Anterior cingulate cortex (tissue), 58 donors: Measurements from ENCODE around the gene LYST.
"Not testable (repeated sequence)": the region's sequence is repeated elsewhere in the genome, so short reads cannot be mapped to it uniquely, and the experiment has no call there.

ENCODE experiments used
- DNase-seq, 58 donors: peaks; one replicate each; lab custom pipeline; 2025; lab: John Stamatoyannopoulos, UW

The LYST gene, protein sequence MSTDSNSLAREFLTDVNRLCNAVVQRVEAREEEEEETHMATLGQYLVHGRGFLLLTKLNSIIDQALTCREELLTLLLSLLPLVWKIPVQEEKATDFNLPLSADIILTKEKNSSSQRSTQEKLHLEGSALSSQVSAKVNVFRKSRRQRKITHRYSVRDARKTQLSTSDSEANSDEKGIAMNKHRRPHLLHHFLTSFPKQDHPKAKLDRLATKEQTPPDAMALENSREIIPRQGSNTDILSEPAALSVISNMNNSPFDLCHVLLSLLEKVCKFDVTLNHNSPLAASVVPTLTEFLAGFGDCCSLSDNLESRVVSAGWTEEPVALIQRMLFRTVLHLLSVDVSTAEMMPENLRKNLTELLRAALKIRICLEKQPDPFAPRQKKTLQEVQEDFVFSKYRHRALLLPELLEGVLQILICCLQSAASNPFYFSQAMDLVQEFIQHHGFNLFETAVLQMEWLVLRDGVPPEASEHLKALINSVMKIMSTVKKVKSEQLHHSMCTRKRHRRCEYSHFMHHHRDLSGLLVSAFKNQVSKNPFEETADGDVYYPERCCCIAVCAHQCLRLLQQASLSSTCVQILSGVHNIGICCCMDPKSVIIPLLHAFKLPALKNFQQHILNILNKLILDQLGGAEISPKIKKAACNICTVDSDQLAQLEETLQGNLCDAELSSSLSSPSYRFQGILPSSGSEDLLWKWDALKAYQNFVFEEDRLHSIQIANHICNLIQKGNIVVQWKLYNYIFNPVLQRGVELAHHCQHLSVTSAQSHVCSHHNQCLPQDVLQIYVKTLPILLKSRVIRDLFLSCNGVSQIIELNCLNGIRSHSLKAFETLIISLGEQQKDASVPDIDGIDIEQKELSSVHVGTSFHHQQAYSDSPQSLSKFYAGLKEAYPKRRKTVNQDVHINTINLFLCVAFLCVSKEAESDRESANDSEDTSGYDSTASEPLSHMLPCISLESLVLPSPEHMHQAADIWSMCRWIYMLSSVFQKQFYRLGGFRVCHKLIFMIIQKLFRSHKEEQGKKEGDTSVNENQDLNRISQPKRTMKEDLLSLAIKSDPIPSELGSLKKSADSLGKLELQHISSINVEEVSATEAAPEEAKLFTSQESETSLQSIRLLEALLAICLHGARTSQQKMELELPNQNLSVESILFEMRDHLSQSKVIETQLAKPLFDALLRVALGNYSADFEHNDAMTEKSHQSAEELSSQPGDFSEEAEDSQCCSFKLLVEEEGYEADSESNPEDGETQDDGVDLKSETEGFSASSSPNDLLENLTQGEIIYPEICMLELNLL (N-terminal part only)

GRCh38 chr1:235866205-235866912 is at the start of gene LYST:
Gene LYST (minus strand): TSS chr1:235866906. CDS start chr1:235830417, 36,489 bp downstream.
- peak in 26 of 58 donors; percentile 6 to 65 (median 38) for DNase-seq

DNA sequence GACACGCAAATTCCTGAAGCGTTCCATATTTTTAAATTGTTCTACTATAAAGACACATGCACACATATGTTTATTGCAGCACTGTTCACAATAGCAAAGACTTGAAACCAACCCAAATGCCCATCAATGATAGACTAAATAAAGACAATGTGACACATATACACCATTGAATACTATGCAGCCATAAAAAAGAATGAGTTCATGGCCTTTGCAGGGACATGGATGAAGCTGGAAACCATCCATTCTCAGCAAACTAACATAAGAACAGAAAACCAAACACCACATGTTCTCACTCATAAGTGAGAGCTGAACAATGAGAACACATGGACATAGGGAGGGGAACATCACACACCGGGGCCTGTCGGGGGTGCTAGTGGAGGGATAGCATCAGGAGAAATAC is 48.8 kb upstream of the LYST start:
- not testable (repeated sequence) for DNase-seq

DNA sequence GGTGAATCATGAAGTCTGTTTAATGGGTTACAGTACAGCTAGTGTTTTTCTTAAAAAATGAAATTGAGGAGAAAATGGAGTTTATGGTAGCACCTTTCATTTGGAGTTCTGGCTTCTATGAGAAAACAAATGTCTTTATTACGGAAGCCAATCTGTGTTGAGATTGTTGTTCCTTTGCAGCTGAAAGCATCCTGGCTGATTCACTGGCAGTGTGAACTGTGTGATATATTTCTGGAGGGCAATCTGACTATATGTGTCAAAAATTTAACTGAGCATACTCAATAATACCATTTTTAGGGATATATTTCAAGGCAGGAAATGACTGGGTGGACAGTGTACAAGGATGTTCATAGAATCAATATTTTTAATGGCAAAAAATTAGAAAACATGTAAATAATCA is 46.6 kb upstream of the LYST start:
- no peak for DNase-seq

DNA sequence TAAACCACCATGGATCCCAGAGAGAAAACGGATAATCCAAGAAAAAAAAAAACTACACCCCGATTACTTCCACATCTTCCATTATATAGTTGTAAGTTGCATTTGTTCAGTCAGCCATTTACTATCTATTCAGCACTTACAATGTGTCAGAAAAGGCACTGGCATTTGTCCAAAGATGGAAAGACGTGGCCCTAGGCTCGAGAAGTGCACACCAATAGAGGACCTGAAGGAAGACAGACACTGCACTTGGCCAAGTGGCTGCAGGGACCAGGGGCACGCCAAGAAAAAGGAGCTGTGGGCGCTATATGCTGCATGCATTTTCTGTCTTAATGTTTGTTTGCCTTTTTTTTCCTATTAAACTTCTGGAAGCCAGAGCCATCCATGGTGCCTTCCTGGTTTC is 45.2 kb upstream of the LYST start:
- no peak for DNase-seq

GRCh38 chr1:235911300-235911662 is 44.6 kb upstream of the LYST start:
- no peak for DNase-seq

DNA sequence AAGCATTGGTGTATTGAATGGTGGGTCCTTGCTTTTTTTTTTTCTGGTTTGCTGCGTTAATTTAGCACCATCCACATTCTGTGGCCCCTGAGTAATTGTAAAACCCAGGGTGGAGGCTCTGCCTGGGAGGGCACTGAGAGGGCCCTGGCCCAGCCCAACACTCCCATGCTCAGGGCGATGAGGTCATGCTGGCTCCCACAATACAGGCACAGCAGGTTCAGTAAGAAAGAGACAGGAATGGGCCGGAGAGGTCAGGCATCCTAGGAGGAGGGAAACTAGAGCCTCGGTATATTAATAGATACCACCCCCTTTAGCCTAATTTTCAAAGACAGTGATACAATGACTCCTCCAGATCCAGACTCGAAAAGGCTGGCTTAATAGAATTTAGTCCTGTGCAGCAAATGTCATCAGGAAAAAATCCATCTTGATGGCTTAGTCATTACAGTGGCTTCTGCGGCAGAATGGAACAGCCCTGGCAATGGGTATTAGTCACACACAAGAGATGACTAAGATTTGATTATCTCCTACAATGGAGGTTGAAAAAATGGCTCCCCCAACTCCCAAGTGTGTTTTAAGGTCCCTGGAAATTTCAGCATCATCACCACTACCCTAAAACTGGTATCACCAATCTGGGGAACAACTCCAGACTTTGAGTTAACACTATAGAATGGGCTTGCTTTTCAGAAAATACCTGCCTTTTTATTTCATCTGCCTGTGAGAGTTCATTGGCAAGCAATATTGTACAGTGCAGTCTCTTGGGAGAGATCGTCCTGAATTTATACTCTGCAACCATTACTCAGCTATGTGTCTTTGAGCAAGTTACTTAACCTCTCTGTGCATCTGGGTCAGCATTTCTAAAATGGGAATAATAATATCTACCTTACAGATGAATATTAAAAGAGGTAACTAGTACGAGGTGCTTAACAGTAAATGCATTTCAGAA is 43.9 kb upstream of the LYST start:
- peak in 4 of 58 donors; percentile 9 to 33 (median 12) for DNase-seq

DNA sequence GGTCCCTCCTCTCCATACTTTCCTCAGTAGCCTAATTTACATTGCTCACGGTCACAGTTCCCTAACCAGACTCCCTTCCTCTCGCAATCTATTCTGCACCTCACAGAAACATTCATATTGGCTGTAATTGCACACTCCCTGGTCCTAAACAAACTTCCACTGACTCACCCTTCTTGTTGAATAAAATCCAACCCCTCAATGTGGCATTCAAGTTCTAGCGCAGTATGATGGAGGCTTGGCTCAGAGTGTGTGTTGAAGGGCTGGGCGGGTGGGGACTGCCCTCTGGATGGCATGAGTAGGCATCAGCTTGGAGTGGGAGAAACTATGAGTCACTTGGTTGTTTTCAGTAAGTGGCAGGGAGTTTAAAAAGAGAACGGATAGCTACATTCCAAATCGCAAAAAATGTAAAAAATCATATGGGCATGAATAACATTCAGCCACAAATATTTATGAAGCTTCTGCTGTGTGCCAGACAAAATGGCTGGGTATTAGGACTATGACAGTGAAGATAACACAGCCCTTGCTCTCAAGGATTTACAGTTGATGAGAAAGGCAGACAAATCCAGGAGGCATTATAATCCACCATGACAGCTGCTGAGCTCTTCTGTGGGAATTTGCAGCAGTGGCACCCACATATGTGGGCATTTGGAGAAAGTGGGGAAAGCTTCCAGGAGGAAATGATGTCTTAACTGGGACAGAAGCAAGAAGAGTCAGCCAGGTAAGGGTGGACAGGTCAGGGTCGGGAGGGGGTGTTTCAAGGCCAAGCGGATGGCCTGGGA is 42.2 kb upstream of the LYST start:
- peak in 13 of 58 donors; percentile 9 to 50 (median 28) for DNase-seq

GRCh38 chr1:235907897-235908240 is 41.2 kb upstream of the LYST start:
- DNase-seq = no peak

GRCh38 chr1:235907187-235907896 is 40.6 kb upstream of the LYST start:
- DNase-seq = no peak

DNA sequence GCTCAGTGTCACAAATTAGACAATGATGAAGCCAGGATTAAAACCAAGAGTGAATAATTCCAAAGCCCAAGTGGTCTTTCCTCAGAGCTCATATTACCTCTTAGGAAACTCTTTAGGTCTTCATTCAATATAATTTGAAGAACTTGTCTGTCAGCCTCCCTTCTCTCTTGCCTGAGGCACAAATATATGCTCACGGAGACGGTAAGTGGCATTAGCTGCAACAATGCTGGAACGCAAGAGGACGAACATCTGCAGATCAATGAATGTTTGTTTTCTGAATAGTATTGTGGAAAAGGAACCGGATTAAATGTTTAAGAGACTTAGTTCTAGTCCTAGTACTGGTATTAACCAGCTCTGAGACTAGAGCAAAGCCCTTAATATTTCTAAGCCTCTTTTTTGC is 39.7 kb upstream of the LYST start:
- DNase-seq = no peak

GRCh38 chr1:235903809-235904208 is 37.1 kb upstream of the LYST start:
- DNase-seq = not testable (repeated sequence)

DNA sequence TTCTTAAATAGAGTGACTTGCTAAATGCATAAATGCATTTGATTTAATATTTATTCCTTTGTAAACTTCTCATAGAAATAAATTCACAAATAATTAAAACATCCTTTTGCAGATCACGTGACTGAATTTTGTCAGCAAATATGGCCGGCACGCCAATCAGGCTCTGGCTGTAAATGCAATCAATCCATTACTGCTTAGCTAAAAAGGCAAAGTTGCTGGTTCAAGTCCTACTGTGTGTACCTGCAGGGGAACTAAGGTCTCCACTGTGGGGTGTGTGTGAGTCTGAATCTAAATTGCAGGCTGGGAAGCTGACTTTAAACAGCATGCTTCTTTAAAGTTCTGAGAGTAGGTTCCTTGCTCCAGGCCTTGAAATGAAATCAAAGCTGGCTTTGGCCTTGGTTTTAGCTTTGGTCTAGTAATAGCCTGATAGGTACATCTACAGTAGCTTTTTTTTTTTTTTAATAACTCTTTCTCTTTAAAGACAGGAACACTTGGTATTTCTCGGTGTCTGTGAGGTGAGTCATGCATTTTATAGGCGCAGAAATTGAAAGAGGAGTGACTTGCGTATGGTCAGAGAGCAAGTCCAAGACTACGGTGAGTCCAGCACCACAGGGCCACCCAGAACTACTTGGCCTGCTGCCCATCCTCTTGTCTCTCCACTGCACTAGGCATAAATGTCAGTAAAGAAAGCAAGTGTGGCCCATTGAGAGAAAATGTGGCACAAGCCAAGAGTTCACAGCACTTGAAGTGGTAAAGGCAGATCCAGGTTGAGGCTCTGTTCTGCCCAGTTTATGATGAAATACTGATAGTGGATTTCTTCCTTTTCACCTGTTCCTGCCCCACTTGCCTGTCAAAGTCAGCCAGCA is 36.2 kb upstream of the LYST start:
- peak in 1 of 58 donors; percentile 11 for DNase-seq

DNA sequence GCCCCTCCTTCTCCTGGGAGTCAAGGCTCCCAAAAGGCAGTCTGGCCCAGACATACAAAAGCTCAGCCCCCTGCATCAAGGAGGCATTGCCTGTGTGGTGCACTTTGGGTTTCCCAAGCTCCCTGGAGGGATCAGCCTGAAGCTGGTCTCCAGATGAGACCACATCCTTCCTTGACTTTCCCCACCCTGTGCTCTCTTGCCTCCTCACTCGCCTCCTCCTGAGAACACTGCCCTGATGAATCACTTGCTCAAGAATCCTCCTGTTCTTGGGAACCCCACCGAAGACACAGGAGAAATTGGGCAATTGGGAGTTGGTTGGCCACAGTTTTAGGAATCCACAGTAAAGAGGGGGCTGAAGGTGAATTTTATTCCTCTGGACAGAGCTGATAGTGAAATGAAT is 34.8 kb upstream of the LYST start:
- DNase-seq = no peak

DNA sequence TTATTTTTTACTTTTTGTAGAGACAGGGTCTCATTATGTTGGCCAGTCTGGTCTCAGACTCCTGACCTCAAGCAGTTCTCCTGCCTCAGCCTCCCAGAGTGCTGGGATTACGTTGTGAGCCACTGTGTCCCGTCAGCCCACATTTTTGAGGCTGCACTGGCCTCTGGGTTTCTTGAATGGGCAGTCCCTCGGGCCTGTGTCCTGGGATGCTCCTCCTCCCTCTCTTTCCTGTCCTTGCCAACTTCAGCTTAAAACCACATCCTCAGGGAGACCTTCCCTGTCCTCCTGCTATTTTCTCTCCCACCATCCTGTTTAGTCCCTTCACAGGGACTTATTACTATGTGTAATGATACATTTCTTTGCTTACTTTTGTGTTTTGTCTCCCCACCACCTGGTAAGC is 31.4 kb upstream of the LYST start:
- no peak for DNase-seq

DNA sequence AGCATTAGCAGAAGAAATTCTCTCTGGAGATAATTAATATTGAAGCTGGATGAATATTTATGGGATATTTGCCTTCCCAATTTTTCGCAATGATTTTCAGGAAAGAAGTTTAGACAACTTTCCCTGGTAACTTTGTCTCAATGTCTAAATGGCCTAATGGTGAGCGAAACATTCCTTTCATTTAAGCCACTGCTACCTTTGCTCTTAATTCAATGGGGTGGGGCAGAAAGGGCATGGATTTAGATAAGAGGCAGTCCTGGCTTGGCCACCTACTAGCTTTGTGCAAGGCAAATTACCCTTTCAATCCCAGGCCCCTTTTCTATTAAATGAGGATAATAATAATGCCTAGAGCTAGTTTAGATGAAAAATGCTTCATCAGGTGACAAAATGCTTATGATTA is 27.1 kb upstream of the LYST start:
- no peak for DNase-seq

- DNase-seq = no peak
Measured at GRCh38 chr1:235892734-235893413, 26.2 kb upstream of the LYST start.
